ENCODE measurements around the gene DLG2.

The DLG2 gene

DNA sequence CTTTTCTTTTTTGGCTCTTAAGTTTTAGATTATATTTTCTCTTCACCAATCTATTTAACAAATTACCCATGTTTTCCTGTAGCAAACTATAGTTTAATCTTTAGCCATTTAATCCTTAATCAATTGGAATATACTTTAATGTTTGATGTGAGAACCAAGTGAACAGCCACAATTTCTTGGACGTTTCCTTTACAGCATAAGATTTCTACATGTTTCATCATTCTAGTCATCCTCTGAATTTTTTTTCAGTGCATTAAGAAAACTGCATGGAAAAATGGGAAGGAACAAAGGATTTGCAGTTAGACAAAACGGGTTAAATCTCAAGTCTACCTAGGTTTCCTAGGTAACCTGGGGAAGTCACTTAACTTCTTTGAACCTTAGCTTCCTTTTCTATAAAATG lies 1833.8 kb downstream of the DLG2 start:
- H3K36me3 ChIP-seq (ENCODE audit: control insufficient read depth in 4 of 4, insufficient read depth in 4 of 4, low read length in 3 of 4): no peaks in the 10 kb centered on the region
- 71% methylated on average over 1 of the region's 2 CpGs for WGBS (ENCODE audit: insufficient coverage)
- no peak overlapping the region for H3K27ac ChIP-seq (ENCODE audit: insufficient read depth in 1 of 2, low read depth in 1 of 2, low read length in 2 of 2, poor library complexity in 1 of 2, severe bottlenecking in 2 of 2)
- H3K27me3 ChIP-seq (replicated peaks in 2 of 5; ENCODE audit: control insufficient read depth in 4 of 5, insufficient read depth in 5 of 5, low read length in 4 of 5): peaks cover 0 to 4% (median 0%) of the 10 kb centered on the region in 5 experiments
- no peak for DNase-seq
- no peaks in the 10 kb centered on the region for H3K9me3 ChIP-seq (ENCODE audit: control extremely low read depth in 1 of 5, control insufficient read depth in 4 of 5, insufficient read depth in 2 of 5, low read depth in 1 of 5, low read length in 4 of 5)
- H3K4me3 ChIP-seq (ENCODE audit: control insufficient read depth in 1 of 7, extremely low read depth in 1 of 7, insufficient read depth in 4 of 7, low read depth in 2 of 7, low read length in 6 of 7): no peak overlapping the region
- ChIA-PET POLR2A (no interaction called here), CTCF (no interaction called here)
- no peaks in the 10 kb centered on the region for H3K4me1 ChIP-seq (ENCODE audit: control extremely low read depth in 1 of 4, control insufficient read depth in 4 of 4, insufficient read depth in 4 of 4, low read length in 3 of 4)

DNA sequence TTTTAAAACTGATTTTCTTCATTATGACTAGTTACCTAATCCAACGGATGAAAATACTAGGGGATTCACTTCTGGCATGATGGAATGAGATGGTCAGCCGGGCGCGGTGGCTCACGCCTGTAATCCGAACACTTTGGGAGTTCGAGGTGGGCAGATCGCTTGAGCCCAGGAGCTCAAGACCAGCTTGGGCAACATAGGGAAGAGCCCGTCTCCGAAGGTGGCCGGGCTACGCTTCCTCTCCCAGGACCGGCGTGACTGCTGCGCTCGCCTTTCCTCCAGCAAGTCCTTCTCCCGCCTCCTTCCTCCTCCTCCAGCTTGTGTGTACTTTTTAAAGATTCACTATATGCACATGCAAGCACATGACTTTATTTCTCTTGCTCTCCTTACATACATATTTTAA lies 1835.6 kb downstream of the DLG2 start:
- Histone ChIP-seq H3K36me3 (ENCODE audit: control insufficient read depth in 4 of 4, insufficient read depth in 4 of 4, low read length in 3 of 4) (no peaks in the 10 kb centered on the region), H3K4me3 (ENCODE audit: control insufficient read depth in 1 of 7, extremely low read depth in 1 of 7, insufficient read depth in 4 of 7, low read depth in 2 of 7, low read length in 6 of 7) (no peak overlapping the region), H3K9me3 (ENCODE audit: control extremely low read depth in 1 of 5, control insufficient read depth in 4 of 5, insufficient read depth in 2 of 5, low read depth in 1 of 5, low read length in 4 of 5) (no peaks in the 10 kb centered on the region), H3K27ac (ENCODE audit: insufficient read depth in 1 of 2, low read depth in 1 of 2, low read length in 2 of 2, poor library complexity in 1 of 2, severe bottlenecking in 2 of 2) (no peak overlapping the region), H3K27me3 (replicated peaks in 2 of 5; ENCODE audit: control insufficient read depth in 4 of 5, insufficient read depth in 5 of 5, low read length in 4 of 5) (peaks cover 0 to 4% (median 0%) of the 10 kb centered on the region in 5 experiments), H3K4me1 (ENCODE audit: control extremely low read depth in 1 of 4, control insufficient read depth in 4 of 4, insufficient read depth in 4 of 4, low read length in 3 of 4) (no peaks in the 10 kb centered on the region)
- DNase-seq: no peak
- ChIA-PET POLR2A (no interaction called here), CTCF (no interaction called here)
- over 99% methylated on average over 14 of the region's 17 CpGs for WGBS (ENCODE audit: insufficient coverage)

DNA sequence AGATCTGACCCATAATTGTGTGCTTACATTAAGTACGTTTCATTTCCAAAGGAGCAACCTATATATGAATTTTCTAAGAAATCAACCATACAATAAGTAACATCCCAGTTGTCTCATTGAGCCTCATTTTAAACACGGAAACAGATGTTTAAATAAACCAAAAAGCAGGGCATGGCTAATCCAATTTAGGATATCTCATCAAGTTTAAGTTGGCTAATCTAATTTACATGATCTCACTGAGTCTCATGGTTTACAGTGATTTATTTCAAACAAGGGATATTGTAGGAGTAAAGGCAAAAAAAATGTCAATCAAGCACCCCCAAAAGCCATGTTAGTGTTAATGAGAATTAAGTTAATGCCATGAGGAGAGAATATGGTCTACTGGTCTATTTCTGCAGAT lies 1841.2 kb downstream of the DLG2 start:
- ChIA-PET POLR2A (no interaction called here), CTCF (no interaction called here)
- no peaks in the 10 kb centered on the region for H3K4me1 ChIP-seq (ENCODE audit: control extremely low read depth in 1 of 4, control insufficient read depth in 4 of 4, insufficient read depth in 4 of 4, low read length in 3 of 4)
- no peak overlapping the region for H3K4me3 ChIP-seq (ENCODE audit: control insufficient read depth in 1 of 7, extremely low read depth in 1 of 7, insufficient read depth in 4 of 7, low read depth in 2 of 7, low read length in 6 of 7)
- 96% methylated on average over 2 of the region's 2 CpGs for WGBS (ENCODE audit: insufficient coverage)
- no peaks in the 10 kb centered on the region for H3K9me3 ChIP-seq (ENCODE audit: control extremely low read depth in 1 of 5, control insufficient read depth in 4 of 5, insufficient read depth in 2 of 5, low read depth in 1 of 5, low read length in 4 of 5)
- H3K27me3 ChIP-seq (replicated peaks in 2 of 5; ENCODE audit: control insufficient read depth in 4 of 5, insufficient read depth in 5 of 5, low read length in 4 of 5): peaks cover 0 to 2% (median 0%) of the 10 kb centered on the region in 5 experiments
- H3K36me3 ChIP-seq (ENCODE audit: control insufficient read depth in 4 of 4, insufficient read depth in 4 of 4, low read length in 3 of 4): no peaks in the 10 kb centered on the region
- no peak overlapping the region for H3K27ac ChIP-seq (ENCODE audit: insufficient read depth in 1 of 2, low read depth in 1 of 2, low read length in 2 of 2, poor library complexity in 1 of 2, severe bottlenecking in 2 of 2)
- DNase-seq: no peak

DNA sequence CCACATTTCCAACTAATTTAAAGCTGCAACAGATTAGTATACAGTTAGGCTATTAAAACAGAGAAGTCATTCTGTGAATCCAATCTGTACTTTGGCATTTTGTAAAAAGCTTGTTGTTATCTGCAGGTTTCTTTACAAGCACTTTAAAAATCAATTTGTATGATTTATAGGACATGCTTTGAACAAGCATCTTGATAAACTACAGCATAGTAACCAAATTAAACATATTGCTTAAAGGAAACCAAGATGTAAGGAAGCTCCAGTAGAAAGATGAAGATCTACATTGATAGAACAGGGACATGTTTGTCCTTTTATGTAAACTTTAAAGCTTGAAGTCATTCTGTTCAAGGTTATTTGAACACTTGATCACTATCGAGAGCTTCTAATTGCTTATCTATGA lies 1842.7 kb downstream of the DLG2 start:
- 100% methylated on average over 1 of the region's 1 CpG for WGBS (ENCODE audit: insufficient coverage)
- Histone ChIP-seq H3K9me3 (ENCODE audit: control extremely low read depth in 1 of 5, control insufficient read depth in 4 of 5, insufficient read depth in 2 of 5, low read depth in 1 of 5, low read length in 4 of 5) (no peaks in the 10 kb centered on the region), H3K27me3 (replicated peaks in 2 of 5; ENCODE audit: control insufficient read depth in 4 of 5, insufficient read depth in 5 of 5, low read length in 4 of 5) (peaks cover 0 to 2% (median 0%) of the 10 kb centered on the region in 5 experiments), H3K4me3 (ENCODE audit: control insufficient read depth in 1 of 7, extremely low read depth in 1 of 7, insufficient read depth in 4 of 7, low read depth in 2 of 7, low read length in 6 of 7) (no peak overlapping the region), H3K4me1 (ENCODE audit: control extremely low read depth in 1 of 4, control insufficient read depth in 4 of 4, insufficient read depth in 4 of 4, low read length in 3 of 4) (no peaks in the 10 kb centered on the region), H3K36me3 (ENCODE audit: control insufficient read depth in 4 of 4, insufficient read depth in 4 of 4, low read length in 3 of 4) (no peaks in the 10 kb centered on the region), H3K27ac (ENCODE audit: insufficient read depth in 1 of 2, low read depth in 1 of 2, low read length in 2 of 2, poor library complexity in 1 of 2, severe bottlenecking in 2 of 2) (no peak overlapping the region)
- ChIA-PET POLR2A (no interaction called here), CTCF (no interaction called here)
- no peak for DNase-seq

DNA sequence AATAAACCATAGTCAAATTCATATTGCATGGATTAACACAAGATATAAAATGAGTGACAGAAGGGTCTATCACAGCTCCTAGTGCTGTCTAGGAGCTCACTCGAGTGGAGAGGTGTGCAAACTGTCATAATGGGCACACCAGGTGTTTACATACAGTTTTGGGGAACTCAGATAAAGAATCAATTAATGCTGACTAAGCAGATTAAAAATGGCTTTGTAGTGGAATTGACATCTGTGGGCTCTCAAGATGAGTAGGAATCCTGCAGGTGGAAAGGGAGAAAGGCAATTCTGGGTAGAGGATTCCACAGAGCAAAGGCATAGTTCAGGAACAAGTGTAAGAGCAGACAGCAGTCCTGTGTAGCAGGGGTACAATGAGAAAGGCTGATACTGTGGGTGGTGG lies 1844.8 kb downstream of the DLG2 start:
- CTCF ChIA-PET: no interaction called here
- DNase-seq: no peak
- Histone ChIP-seq H3K4me3 (ENCODE audit: control insufficient read depth in 1 of 7, extremely low read depth in 1 of 7, insufficient read depth in 4 of 7, low read depth in 2 of 7, low read length in 6 of 7) (no peak overlapping the region), H3K27ac (ENCODE audit: insufficient read depth in 1 of 2, low read depth in 1 of 2, low read length in 2 of 2, poor library complexity in 1 of 2, severe bottlenecking in 2 of 2) (no peak overlapping the region), H3K27me3 (replicated peaks in 2 of 5; ENCODE audit: control insufficient read depth in 4 of 5, insufficient read depth in 5 of 5, low read length in 4 of 5) (peaks cover 0 to 2% (median 0%) of the 10 kb centered on the region in 5 experiments), H3K4me1 (ENCODE audit: control extremely low read depth in 1 of 4, control insufficient read depth in 4 of 4, insufficient read depth in 4 of 4, low read length in 3 of 4) (no peaks in the 10 kb centered on the region), H3K9me3 (ENCODE audit: control extremely low read depth in 1 of 5, control insufficient read depth in 4 of 5, insufficient read depth in 2 of 5, low read depth in 1 of 5, low read length in 4 of 5) (no peaks in the 10 kb centered on the region), H3K36me3 (ENCODE audit: control insufficient read depth in 4 of 4, insufficient read depth in 4 of 4, low read length in 3 of 4) (no peaks in the 10 kb centered on the region)
- POLR2A ChIA-PET: no interaction called here
- WGBS (ENCODE audit: insufficient coverage): 50% methylated on average over 1 of the region's 1 CpG

DNA sequence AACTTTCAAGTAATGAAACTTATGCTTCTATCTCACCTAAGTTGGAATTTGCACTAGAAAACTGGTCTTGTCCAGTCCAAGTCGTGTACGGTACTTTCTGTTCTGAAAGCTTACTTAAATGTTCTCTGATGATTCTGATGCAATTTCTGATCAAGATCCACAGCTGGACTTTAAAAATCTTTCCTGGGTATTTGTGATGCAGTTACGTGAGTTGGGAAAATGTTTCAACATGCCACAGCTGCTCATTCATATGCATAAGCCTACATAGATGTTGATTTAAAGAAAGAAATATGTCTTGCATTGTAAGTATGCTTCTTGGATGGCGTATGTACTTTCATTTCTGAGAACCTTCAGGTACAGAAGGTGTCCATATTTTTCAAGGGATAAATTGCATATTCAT lies 1847.3 kb downstream of the DLG2 start:
- Histone ChIP-seq H3K9me3 (ENCODE audit: control extremely low read depth in 1 of 5, control insufficient read depth in 4 of 5, insufficient read depth in 2 of 5, low read depth in 1 of 5, low read length in 4 of 5) (no peaks in the 10 kb centered on the region), H3K4me3 (ENCODE audit: control insufficient read depth in 1 of 7, extremely low read depth in 1 of 7, insufficient read depth in 4 of 7, low read depth in 2 of 7, low read length in 6 of 7) (no peak overlapping the region), H3K4me1 (ENCODE audit: control extremely low read depth in 1 of 4, control insufficient read depth in 4 of 4, insufficient read depth in 4 of 4, low read length in 3 of 4) (no peaks in the 10 kb centered on the region), H3K27ac (ENCODE audit: insufficient read depth in 1 of 2, low read depth in 1 of 2, low read length in 2 of 2, poor library complexity in 1 of 2, severe bottlenecking in 2 of 2) (no peak overlapping the region), H3K36me3 (ENCODE audit: control insufficient read depth in 4 of 4, insufficient read depth in 4 of 4, low read length in 3 of 4) (no peaks in the 10 kb centered on the region), H3K27me3 (replicated peaks in 2 of 5; ENCODE audit: control insufficient read depth in 4 of 5, insufficient read depth in 5 of 5, low read length in 4 of 5) (peaks cover 0 to 2% (median 0%) of the 10 kb centered on the region in 5 experiments)
- 95% methylated on average over 2 of the region's 4 CpGs for WGBS (ENCODE audit: insufficient coverage)
- ChIA-PET POLR2A (no interaction called here), CTCF (interaction anchor here (1.1 kb wide), 1 partner anchor 10 kb away, joined by 3 read pairs; no protein-coding TSS in a partner anchor)
- DNase-seq: no peak

DNA sequence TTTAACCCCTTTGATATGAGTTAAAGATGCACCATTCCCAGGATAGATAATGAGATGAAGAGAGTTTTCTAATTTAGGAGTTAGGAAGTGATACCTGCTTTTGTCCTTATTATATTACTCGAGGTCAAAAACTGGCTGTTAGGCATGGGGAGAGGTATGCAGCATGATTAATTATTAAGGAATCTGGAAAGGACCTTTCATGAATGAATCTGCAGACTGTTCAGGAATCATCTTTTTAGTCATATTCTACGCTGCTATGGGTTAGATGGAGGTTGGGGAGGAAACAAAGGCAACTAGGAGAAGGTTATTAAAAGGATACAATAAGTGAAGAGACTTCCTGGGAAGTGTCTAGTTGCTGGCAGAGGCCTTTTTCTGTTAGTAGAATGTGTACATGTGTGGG lies 1848.5 kb downstream of the DLG2 start:
- H3K4me1 ChIP-seq (ENCODE audit: control extremely low read depth in 1 of 4, control insufficient read depth in 4 of 4, insufficient read depth in 4 of 4, low read length in 3 of 4): no peaks in the 10 kb centered on the region
- H3K9me3 ChIP-seq (ENCODE audit: control extremely low read depth in 1 of 5, control insufficient read depth in 4 of 5, insufficient read depth in 2 of 5, low read depth in 1 of 5, low read length in 4 of 5): no peaks in the 10 kb centered on the region
- POLR2A ChIA-PET: no interaction called here
- CTCF ChIA-PET: interaction anchor here (1.1 kb wide), 1 partner anchor 8 kb away, joined by 3 read pairs; no protein-coding TSS in a partner anchor
- no peak overlapping the region for H3K4me3 ChIP-seq (ENCODE audit: control insufficient read depth in 1 of 7, extremely low read depth in 1 of 7, insufficient read depth in 4 of 7, low read depth in 2 of 7, low read length in 6 of 7)
- H3K36me3 ChIP-seq (ENCODE audit: control insufficient read depth in 4 of 4, insufficient read depth in 4 of 4, low read length in 3 of 4): no peaks in the 10 kb centered on the region
- H3K27ac ChIP-seq (ENCODE audit: insufficient read depth in 1 of 2, low read depth in 1 of 2, low read length in 2 of 2, poor library complexity in 1 of 2, severe bottlenecking in 2 of 2): no peak overlapping the region
- DNase-seq: no peak
- 67% methylated on average over 1 of the region's 2 CpGs for WGBS (ENCODE audit: insufficient coverage)
- H3K27me3 ChIP-seq (replicated peaks in 2 of 5; ENCODE audit: control insufficient read depth in 4 of 5, insufficient read depth in 5 of 5, low read length in 4 of 5): peaks cover 0 to 2% (median 0%) of the 10 kb centered on the region in 5 experiments

Measured in common myeloid progenitor, CD34-positive (primary cell).